ENCODE measurements around the gene COL19A1.
"Not testable (repeated sequence)": the region's sequence is repeated elsewhere in the genome, so short reads cannot be mapped to it uniquely, and the experiment has no call there.

Gene COL19A1

DNA sequence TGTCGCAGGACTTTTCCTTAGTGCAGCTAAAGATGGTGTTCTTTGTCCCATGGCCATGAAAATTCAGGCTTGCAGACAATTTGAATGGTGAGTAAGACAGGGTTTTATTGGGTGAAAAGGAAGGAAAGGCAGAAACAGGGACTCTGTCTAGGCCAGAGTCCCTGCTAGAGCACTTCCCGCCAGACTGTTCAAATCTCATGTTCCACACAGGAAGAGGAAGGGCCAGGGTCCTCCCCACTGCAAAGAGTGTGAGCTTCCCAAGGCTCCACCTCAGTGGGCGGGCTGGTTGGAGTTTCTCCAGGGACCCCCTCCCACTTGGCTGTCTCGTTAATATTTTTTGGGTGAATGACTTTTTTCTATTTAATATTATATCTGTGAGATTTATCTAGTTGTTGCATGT is 29.0 kb downstream of the COL19A1 start:
- H3K4me3 Mint-ChIP-seq = no peak overlapping the region
- H3K36me3 Mint-ChIP-seq = no peaks in the 10 kb centered on the region
- no peaks in the 10 kb centered on the region for H3K27me3 Mint-ChIP-seq
- CTCF ChIA-PET = interaction anchor here (1.1 kb wide), 1 partner anchor 20 kb away, joined by 3 read pairs; no protein-coding TSS in a partner anchor
- H3K27ac Mint-ChIP-seq = no peak overlapping the region
- DNase-seq = no peak
- no peaks in the 10 kb centered on the region for H3K4me1 Mint-ChIP-seq
- H3K9me3 Mint-ChIP-seq = no peaks in the 10 kb centered on the region

DNA sequence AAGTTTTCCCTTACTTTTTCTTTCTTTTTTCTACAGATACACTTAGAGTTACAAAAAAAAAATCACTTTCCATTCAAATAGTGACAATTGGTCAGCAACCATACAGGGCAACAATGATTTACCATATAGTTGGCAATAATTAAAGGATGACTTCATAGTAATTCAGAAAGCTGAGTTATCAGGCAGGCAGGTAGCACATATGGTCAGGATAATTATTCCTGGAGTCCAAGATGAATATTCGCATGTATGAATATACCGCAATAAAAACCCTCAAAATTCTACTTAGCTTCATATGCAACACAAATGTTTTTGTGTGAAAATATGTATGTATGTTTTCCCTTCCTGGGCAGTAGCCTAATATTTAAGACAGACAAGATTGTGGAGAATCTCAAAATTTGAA is 34.5 kb downstream of the COL19A1 start:
- H3K36me3 Mint-ChIP-seq = no peaks in the 10 kb centered on the region
- CTCF ChIA-PET = no interaction called here
- DNase-seq = no peak

DNA sequence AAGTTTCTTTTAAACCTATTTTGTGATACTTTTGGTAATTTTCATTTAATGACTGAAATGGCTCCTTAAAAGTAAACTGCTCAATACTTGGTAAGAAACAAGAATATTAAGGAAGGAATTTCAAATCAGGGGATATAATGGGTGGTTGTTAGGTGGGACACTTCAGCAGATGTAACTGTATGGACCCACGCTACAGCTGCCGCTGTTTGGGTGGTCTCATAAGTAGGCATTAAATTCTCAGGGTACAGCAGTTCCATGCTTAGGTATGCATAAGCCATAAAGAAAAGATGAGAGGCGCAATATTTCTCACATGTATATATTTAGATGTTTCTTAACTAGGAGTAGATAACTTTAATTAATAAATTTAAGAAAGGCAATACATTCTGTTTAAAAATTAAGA is 35.0 kb downstream of the COL19A1 start:
- no peaks in the 10 kb centered on the region for H3K36me3 Mint-ChIP-seq
- H3K27ac Mint-ChIP-seq = no peak overlapping the region
- H3K9me3 Mint-ChIP-seq = no peaks in the 10 kb centered on the region
- no peak for DNase-seq
- CTCF ChIA-PET = no interaction called here
- H3K4me3 Mint-ChIP-seq = no peak overlapping the region
- no peaks in the 10 kb centered on the region for H3K4me1 Mint-ChIP-seq
- no peaks in the 10 kb centered on the region for H3K27me3 Mint-ChIP-seq

More for the DNA sequence above, 34.5 kb downstream of the COL19A1 start:
- H3K27me3 Mint-ChIP-seq = no peaks in the 10 kb centered on the region
- no peak overlapping the region for H3K4me3 Mint-ChIP-seq
- H3K4me1 Mint-ChIP-seq = no peaks in the 10 kb centered on the region
- no peak overlapping the region for H3K27ac Mint-ChIP-seq
- H3K9me3 Mint-ChIP-seq = no peaks in the 10 kb centered on the region

DNA sequence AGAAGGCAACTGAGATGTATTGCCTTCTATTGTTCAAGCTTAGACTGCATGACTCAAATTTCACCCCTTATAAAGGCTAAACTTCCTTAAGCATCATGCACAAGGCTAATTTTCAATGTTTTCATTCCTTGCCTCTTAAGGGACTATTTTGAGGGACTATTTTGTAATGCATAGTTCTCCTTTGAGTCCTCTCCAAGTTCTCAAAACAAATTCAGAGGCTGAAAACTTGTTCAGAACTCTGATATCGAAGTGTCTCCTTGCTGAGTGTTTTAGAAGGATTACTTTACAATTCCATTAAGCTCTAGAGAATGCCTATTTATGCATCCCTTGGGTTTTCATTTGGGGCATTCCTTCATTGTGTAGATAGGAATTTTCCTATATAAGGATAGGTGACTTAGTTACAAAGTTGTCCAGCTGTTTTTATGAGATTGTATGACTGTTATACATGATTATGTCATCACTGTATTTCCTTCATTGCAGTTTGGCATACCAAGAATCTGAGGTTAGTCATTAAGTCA is 41.7 kb downstream of the COL19A1 start:
- CTCF ChIA-PET = no interaction called here
- no peak overlapping the region for H3K4me3 Mint-ChIP-seq

DNA sequence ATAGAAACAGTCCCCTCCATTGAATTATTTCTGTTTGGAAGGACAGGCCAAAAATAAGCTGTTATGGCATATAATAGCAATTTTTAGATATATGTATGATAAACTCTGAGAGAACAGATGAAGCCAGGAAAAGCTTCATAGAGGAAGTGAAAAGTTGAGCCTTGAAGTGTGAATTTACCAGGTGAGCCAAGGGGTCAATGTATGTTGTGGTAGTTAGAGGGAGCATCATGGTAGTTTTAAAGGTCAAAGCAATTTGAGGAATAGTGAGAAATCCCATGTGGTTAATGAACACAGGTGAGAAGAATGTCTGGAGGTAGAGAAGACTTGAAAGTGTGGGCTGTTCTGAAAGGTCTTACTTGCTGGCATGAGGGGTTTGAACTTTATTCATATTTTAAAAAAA is 47.0 kb downstream of the COL19A1 start:
- no peak for DNase-seq
- H3K4me3 Mint-ChIP-seq = no peak overlapping the region
- no peaks in the 10 kb centered on the region for H3K9me3 Mint-ChIP-seq
- no peak overlapping the region for H3K27ac Mint-ChIP-seq
- H3K4me1 Mint-ChIP-seq = no peaks in the 10 kb centered on the region
- H3K27me3 Mint-ChIP-seq = no peaks in the 10 kb centered on the region
- H3K36me3 Mint-ChIP-seq = no peaks in the 10 kb centered on the region
- CTCF ChIA-PET = no interaction called here

More for the DNA sequence above, 41.7 kb downstream of the COL19A1 start:
- Mint-ChIP-seq H3K36me3 (no peaks in the 10 kb centered on the region), H3K9me3 (no peaks in the 10 kb centered on the region), H3K4me1 (no peaks in the 10 kb centered on the region), H3K27me3 (no peaks in the 10 kb centered on the region), H3K27ac (no peak overlapping the region)
- no peak for DNase-seq

DNA sequence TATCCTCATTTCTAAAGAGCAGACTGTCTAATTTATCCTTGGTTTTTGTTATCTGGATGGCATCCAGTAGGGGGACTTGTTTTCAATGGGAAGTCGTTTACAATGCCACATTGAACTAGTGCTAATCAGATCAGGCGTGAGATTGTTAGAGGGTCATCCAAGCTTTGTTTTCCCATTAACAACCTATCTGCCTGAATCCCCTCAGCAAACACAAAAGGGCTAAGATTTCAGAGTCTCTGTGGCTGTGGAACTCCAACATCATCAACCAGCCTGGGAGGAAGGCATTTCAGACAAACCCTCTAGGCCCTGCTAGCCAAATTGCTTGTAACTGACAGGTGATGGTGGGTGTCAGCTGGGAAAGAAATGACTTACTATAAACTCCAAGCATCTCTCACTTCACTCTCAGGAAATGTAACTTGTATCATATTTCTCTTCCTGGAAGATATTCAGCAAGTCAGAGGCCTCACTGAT is 47.7 kb downstream of the COL19A1 start:
- Mint-ChIP-seq H3K27ac (no peak overlapping the region), H3K4me1 (no peaks in the 10 kb centered on the region), H3K4me3 (no peak overlapping the region), H3K27me3 (no peaks in the 10 kb centered on the region), H3K9me3 (no peaks in the 10 kb centered on the region), H3K36me3 (no peaks in the 10 kb centered on the region)
- DNase-seq = no peak
- CTCF ChIA-PET = no interaction called here

DNA sequence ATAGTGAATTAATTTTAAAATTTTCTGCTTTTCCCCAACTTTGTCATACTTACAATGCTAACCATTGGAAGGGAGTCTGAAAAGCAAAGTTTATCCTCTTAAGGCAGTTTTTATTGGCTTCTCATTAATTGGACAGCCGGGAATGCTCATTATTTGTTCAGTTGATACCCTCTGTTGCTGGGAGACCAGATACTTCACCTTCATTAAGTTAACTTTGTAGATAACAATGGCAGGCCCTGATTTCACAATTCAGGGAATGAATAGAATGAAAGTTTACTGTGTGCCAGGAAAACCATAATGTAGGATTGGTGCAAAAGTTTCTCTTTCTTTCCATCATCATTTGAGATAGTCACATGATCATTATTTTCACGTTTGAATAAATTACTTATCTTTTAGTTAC is 49.0 kb downstream of the COL19A1 start:
- H3K27ac Mint-ChIP-seq = no peak overlapping the region
- no peak overlapping the region for H3K4me3 Mint-ChIP-seq
- CTCF ChIA-PET = interaction anchor here (1.6 kb wide), 1 partner anchor 20 kb away, joined by 3 read pairs; no protein-coding TSS in a partner anchor
- no peaks in the 10 kb centered on the region for H3K36me3 Mint-ChIP-seq
- DNase-seq = no peak
- no peaks in the 10 kb centered on the region for H3K27me3 Mint-ChIP-seq
- H3K4me1 Mint-ChIP-seq = no peaks in the 10 kb centered on the region
- no peaks in the 10 kb centered on the region for H3K9me3 Mint-ChIP-seq

DNA sequence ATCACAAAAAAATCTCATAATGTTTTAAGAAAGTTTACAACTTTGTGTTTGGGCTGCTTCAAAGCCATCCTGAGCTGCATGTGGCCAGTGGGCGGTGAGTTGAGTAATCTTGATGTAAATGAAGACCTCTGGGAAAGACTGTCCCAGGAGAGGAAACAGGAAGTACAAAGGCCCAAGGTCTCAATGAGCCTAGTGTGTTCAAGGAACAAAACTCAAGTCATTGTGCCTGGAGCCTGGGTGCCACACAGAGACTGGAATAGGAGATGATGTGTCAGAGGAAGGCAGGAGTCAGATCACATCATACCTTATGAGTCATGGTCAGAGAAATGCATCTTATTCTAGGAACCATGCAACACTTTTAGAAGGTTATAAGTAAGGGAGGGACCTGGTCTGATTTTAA is 51.5 kb downstream of the COL19A1 start:
- Mint-ChIP-seq H3K27me3 (no peaks in the 10 kb centered on the region), H3K9me3 (no peaks in the 10 kb centered on the region), H3K36me3 (no peaks in the 10 kb centered on the region), H3K4me1 (no peaks in the 10 kb centered on the region), H3K27ac (no peak overlapping the region), H3K4me3 (no peak overlapping the region)
- DNase-seq = no peak
- CTCF ChIA-PET = no interaction called here

DNA sequence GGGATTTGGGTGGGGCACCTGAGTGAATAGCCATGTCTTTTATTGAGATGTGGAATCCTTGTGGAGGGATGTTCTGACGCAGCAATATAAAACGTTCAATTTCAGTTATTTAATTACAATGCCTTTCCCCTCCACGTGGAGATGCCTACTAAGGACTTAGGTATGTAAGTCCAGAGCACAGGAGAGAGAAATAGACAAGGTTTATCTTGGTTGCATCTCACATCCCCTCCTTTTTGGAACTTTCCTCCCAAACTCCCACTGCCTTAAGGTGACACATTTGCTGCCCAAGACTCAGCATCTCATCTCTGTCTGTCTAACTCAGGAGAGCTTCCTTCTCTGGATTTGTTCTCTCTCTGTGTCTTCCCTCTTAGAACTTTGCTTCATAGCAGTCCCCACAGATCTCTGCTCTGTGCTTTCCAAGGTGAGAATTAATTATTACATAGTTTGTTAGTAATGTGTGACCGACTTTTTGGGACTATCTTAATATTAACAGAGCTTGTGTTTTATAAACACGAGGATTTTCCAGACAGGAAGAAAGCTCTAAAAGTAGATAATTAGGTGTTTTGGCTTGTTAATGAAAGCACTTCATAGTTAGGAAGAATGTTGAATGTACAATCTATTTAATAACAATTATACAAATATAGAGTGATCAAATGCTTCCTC is 52.6 kb downstream of the COL19A1 start:
- Mint-ChIP-seq H3K27ac (no peak overlapping the region), H3K9me3 (no peaks in the 10 kb centered on the region), H3K27me3 (no peaks in the 10 kb centered on the region), H3K36me3 (no peaks in the 10 kb centered on the region), H3K4me1 (no peaks in the 10 kb centered on the region), H3K4me3 (no peak overlapping the region)
- no peak for DNase-seq
- CTCF ChIA-PET = no interaction called here

DNA sequence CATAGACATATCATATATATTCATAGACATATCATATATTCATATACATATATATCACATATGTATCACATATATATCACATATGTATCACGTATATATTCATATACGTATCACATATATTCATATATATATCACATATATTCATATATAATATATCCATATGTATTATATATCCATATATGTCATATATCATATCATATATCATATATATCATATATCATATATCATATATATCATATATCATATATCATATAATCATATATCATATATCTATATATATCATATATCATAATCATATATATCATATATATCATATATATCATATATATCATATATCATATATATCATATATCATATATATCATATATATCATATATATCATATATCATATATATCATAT is 54.7 kb downstream of the COL19A1 start:
- H3K4me3 Mint-ChIP-seq, H3K36me3 Mint-ChIP-seq, CTCF ChIA-PET, H3K27me3 Mint-ChIP-seq, DNase-seq, H3K4me1 Mint-ChIP-seq, H3K9me3 Mint-ChIP-seq, H3K27ac Mint-ChIP-seq: not testable (repeated sequence)

DNA sequence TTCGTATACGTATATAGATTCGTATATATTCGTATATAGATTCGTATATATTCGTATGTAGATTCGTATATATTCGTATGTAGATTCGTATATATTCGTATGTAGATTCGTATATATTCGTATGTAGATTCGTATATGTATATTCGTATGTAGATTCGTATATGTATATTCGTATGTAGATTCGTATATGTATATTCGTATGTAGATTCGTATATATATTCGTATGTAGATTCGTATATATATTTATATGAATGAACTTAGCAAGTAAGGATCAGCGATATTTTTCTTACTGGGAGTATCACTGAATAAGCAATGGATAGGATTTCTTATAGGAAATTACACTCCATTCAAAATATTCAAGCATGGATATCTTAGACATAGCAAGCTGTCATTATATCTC is 55.3 kb downstream of the COL19A1 start:
- H3K36me3 Mint-ChIP-seq, H3K9me3 Mint-ChIP-seq, H3K27ac Mint-ChIP-seq, DNase-seq, CTCF ChIA-PET, H3K27me3 Mint-ChIP-seq, H3K4me3 Mint-ChIP-seq, H3K4me1 Mint-ChIP-seq: not testable (repeated sequence)

DNA sequence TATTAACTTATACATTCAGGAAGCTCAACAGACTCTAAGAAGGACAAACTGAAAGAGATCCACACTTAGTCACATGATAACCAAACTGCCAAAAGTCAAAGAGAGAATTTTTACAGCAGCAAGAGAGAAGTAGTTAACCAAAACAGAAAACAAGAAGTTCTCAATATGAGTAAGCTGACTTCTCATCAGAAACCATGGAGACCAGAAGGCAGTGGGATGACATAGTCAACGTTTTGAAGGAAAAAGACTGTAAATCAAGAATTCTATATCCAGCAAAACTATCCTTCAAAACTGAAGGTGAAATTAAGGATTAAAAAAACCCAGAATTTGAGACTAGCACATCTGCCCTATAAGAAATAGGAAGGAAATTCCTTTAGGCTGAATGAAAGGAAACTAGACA is 60.4 kb downstream of the COL19A1 start:
- H3K9me3 Mint-ChIP-seq = peaks cover 6% of the 10 kb centered on the region
- H3K36me3 Mint-ChIP-seq = no peaks in the 10 kb centered on the region
- H3K27ac Mint-ChIP-seq = no peak overlapping the region
- CTCF ChIA-PET = no interaction called here
- H3K4me3 Mint-ChIP-seq = no peak overlapping the region
- no peak for DNase-seq
- no peaks in the 10 kb centered on the region for H3K4me1 Mint-ChIP-seq
- peaks cover 3% of the 10 kb centered on the region for H3K27me3 Mint-ChIP-seq

DNA sequence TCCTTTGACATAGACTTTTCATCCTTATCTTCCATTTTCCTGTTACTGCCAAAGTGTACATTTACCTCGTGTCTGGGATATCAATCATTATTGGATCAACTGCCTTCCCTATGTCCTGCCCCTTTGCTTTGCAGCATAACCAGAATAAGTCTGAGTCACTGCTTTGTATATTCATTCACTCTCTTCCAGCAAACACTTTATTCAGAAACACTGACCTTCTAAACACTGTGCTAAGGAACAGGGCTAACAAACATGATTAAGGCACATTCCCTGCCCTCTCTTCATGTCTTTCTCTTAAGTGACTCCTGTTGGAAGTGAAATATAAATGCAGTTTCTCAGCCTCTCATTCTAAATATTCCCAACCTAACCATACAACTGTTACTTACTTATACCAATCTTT is 66.9 kb downstream of the COL19A1 start:
- Mint-ChIP-seq H3K4me1 (no peaks in the 10 kb centered on the region), H3K4me3 (no peak overlapping the region), H3K9me3 (no peaks in the 10 kb centered on the region), H3K27me3 (peaks cover 7% of the 10 kb centered on the region), H3K36me3 (no peaks in the 10 kb centered on the region), H3K27ac (no peak overlapping the region)
- CTCF ChIA-PET = no interaction called here
- no peak for DNase-seq

DNA sequence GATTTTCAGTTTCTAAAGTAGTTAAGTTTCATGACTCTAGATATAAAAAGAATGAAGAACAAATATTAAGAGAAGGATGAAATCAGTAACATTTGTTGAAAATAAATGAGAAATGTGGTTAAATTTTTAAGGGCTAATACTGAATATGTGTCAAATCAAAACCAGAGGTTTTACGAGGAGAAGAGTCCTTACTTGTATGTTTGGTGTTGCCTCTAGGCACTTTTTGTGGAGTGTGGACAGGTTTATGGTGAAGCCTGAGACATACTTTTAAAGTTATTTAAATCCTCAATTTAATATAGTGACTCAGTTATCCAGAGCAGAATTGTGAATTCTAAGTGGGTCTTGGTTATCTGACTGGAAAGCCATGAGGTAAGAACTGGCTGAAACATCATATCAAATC is 68.7 kb downstream of the COL19A1 start:
- no peak for DNase-seq
- CTCF ChIA-PET = no interaction called here
- Mint-ChIP-seq H3K27me3 (peaks cover 7% of the 10 kb centered on the region), H3K27ac (no peak overlapping the region), H3K36me3 (no peaks in the 10 kb centered on the region), H3K4me1 (no peaks in the 10 kb centered on the region), H3K4me3 (no peak overlapping the region), H3K9me3 (no peaks in the 10 kb centered on the region)

DNA sequence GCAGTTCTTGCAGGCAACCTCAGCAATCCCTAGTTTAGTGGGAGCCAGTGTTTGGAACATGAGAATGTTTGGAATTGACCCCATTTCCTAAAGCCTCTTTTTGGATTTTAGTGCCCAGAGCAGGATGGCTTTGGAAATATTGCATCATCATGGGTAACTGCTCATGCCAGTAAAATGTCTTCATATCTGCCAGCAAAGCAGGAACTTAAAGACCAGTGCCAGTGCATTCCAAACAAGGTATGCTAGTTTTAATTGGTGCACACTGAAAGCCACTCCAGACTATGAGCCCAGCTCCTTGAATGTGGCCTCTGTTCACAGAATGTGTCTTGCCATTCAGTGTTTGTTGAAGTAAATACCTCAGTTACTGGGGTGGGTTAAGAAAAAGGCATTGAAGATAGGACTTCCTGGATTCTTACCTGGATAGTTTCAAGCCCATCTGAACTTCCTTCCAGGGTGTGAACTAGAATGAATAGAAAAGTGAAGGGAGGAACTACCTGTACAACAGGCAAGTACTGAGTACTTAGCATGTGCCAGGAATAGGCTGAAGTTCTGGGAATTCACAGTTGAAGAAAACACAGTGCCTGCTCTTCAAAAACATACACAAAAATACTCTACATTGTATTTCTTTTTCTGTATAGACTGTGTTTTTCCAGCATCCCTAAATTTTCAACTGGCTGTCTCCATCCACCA is 70.5 kb downstream of the COL19A1 start:
- no peaks in the 10 kb centered on the region for H3K4me1 Mint-ChIP-seq
- H3K9me3 Mint-ChIP-seq = no peaks in the 10 kb centered on the region
- H3K36me3 Mint-ChIP-seq = no peaks in the 10 kb centered on the region
- peaks cover 4% of the 10 kb centered on the region for H3K27me3 Mint-ChIP-seq
- no peak overlapping the region for H3K4me3 Mint-ChIP-seq
- CTCF ChIA-PET = no interaction called here
- H3K27ac Mint-ChIP-seq = no peak overlapping the region
- DNase-seq = no peak

Data from activated naive CD4-positive, alpha-beta T cell treated with anti-CD3 and anti-CD28 coated beads, Interleukin-2, amount 10 ng/mL, durations not matched to agents 7 days and 5 days (primary cell).